OCI-LY7 (cell line): Measurements from ENCODE around the gene DNAJC7.

Experiments
- EZH2phosphoT487 ChIP-seq: fragments of 200-600 bp; sonication (generic); IDR thresholded peaks from 2 replicates; pipeline ENCODE4 v1.6.1; 2018; ENCODE audit warnings: low read depth, borderline replicate concordance, mild to moderate bottlenecking, mixed run types, antibody characterized with exemption, low read length, moderate library complexity, mixed read lengths
- TF ChIP-seq, protein P1 (sequence below): fragments of 200-600 bp; sonication (generic); conservative IDR thresholded peaks from 2 replicates; pipeline ENCODE4 v1.5.1; 2014; ENCODE audit warnings: mild to moderate bottlenecking, antibody characterized with exemption, low read length, moderate library complexity, mixed read lengths

DNA sequence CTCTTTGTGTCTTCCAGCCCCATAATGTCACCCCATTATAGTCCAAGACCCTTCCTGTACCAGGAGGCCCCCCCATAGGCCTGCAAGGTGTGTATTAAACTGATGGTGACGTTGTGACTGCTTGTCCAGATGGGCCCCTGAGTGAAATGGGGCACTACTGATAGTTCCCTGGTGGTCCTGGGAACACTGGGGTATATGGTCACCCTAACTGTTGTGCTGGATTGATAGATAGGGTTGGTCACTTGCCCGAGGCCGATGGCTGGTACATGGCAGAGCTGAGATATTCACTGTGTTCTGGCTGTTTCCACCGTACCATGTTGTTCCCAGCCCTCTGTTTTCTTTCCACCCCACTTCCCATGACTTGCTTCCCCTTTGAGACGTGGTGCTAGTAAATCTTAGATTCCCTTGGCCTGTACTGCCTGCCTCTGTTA, 46.3 kb downstream of the DNAJC7 start:
- TF ChIP-seq, protein P1, sequence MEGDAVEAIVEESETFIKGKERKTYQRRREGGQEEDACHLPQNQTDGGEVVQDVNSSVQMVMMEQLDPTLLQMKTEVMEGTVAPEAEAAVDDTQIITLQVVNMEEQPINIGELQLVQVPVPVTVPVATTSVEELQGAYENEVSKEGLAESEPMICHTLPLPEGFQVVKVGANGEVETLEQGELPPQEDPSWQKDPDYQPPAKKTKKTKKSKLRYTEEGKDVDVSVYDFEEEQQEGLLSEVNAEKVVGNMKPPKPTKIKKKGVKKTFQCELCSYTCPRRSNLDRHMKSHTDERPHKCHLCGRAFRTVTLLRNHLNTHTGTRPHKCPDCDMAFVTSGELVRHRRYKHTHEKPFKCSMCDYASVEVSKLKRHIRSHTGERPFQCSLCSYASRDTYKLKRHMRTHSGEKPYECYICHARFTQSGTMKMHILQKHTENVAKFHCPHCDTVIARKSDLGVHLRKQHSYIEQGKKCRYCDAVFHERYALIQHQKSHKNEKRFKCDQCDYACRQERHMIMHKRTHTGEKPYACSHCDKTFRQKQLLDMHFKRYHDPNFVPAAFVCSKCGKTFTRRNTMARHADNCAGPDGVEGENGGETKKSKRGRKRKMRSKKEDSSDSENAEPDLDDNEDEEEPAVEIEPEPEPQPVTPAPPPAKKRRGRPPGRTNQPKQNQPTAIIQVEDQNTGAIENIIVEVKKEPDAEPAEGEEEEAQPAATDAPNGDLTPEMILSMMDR, result no peak
- no peak for TF ChIP-seq EZH2phosphoT487
